IMR-90 (cell line): ENCODE data around the gene NME7. TPM values are rescaled to one million over a fixed set of nuclear protein-coding genes. Genes with fewer than 3 reads are reported as not detected.

Experiments used
- ATAC-seq: fragments of 200-7000 bp; cut with Tn5 transposase; 2 replicates; pipeline ENCODE4 v1.9.1; 2020; ENCODE audit warnings: low read depth, mild to moderate bottlenecking, moderate library complexity
- BruUV-seq: library from RNA; stranded (reverse); fragments of 400-500 nt; replicated peaks from 2 replicates; lab custom pipeline; 2021; lab: Mats Ljungman, UMichigan
- CTCF ChIA-PET: fragments of 300-600 bp; formaldehyde crosslinking; extraction: SDS; loops from one replicate; lab custom pipeline; 2021; ENCODE audit warnings: antibody characterized with exemption; lab: Yijun Ruan, JAX
- POLR2A ChIA-PET: fragments of 300-600 bp; sonication (Branson Sonifier 250); formaldehyde crosslinking; loops from one replicate; lab custom pipeline; 2022; ENCODE audit warnings: antibody characterized with exemption; ENCODE audit not compliant: unreplicated experiment; lab: Charles Lee
- DNase-seq: peaks from one replicate; pipeline ENCODE4 v3.0.0; 2013
- H2AFZ ChIP-seq: replicated peaks from 2 replicates; pipeline ENCODE3; 2013; ENCODE audit warnings: low read length, mild to moderate bottlenecking; ENCODE audit not compliant: poor library complexity
- H2AK5ac ChIP-seq: 2 replicates; pipeline ENCODE4 v1.6.1; 2013; ENCODE audit warnings: low read depth, low read length, inconsistent platforms
- H2AK9ac ChIP-seq: replicated peaks from 2 replicates; pipeline ENCODE3; 2013; ENCODE audit warnings: mild to moderate bottlenecking, low read depth, low read length, moderate library complexity; ENCODE audit not compliant: poor library complexity
- H2BK120ac ChIP-seq: 2 replicates; pipeline ENCODE4 v1.6.1; 2013; ENCODE audit warnings: low read depth, low read length, inconsistent platforms
- H2BK15ac ChIP-seq: 3 replicates; pipeline ENCODE4 v1.6.1; 2013; ENCODE audit warnings: low read depth, low read length, inconsistent platforms
- H2BK20ac ChIP-seq: 2 replicates; pipeline ENCODE4 v1.6.1; 2013; ENCODE audit warnings: low read depth, mild to moderate bottlenecking, inconsistent platforms, low read length, moderate library complexity
- H2BK5ac ChIP-seq: 2 replicates; pipeline ENCODE4 v1.6.1; 2013; ENCODE audit warnings: mild to moderate bottlenecking, low read depth, low read length, inconsistent platforms; ENCODE audit not compliant: poor library complexity, severe bottlenecking
- H3K14ac ChIP-seq: replicated peaks from 2 replicates; pipeline ENCODE4 v1.6.1; 2013; ENCODE audit warnings: low read depth, low read length, inconsistent platforms
- H3K18ac ChIP-seq: 2 replicates; pipeline ENCODE4 v1.6.1; 2013; ENCODE audit warnings: low read depth, low read length, control low read depth
- H3K23ac ChIP-seq: 2 replicates; pipeline ENCODE4 v1.6.1; 2013; ENCODE audit warnings: low read depth, low read length, inconsistent platforms
- H3K27ac ChIP-seq: 2 replicates; pipeline ENCODE4 v1.5.1; 2013; ENCODE audit warnings: mild to moderate bottlenecking, control low read depth, low read length; ENCODE audit not compliant: insufficient read depth
- H3K27me3 ChIP-seq: 2 replicates; pipeline ENCODE4 v1.6.1; 2013; ENCODE audit warnings: low read length; ENCODE audit not compliant: control insufficient read depth, insufficient read depth
- H3K36me3 ChIP-seq: 2 replicates; pipeline ENCODE4 v1.6.1; 2013; ENCODE audit warnings: low read length, mixed read lengths; ENCODE audit not compliant: control insufficient read depth, insufficient read depth
- H3K4ac ChIP-seq: 2 replicates; pipeline ENCODE4 v1.6.1; 2013; ENCODE audit warnings: low read depth, low read length, inconsistent platforms
- H3K4me1 ChIP-seq: 2 replicates; pipeline ENCODE4 v1.6.1; 2013; ENCODE audit warnings: low read length, mixed read lengths; ENCODE audit not compliant: control insufficient read depth, insufficient read depth
- H3K4me2 ChIP-seq: 2 replicates; pipeline ENCODE4 v1.6.1; 2013; ENCODE audit warnings: low read depth, mild to moderate bottlenecking, control low read depth, low read length, moderate library complexity
- H3K4me3 ChIP-seq: 2 replicates; pipeline ENCODE4 v1.5.1; 2013; ENCODE audit warnings: low read depth, mild to moderate bottlenecking, control low read depth, low read length, moderate library complexity; ENCODE audit not compliant: insufficient read depth
- H3K56ac ChIP-seq: 2 replicates; pipeline ENCODE4 v1.6.1; 2013; ENCODE audit warnings: low read length, inconsistent platforms; ENCODE audit not compliant: insufficient read depth; ENCODE audit errors: extremely low read depth
- H3K79me1 ChIP-seq, 2 experiments: 2 replicates each; pipeline ENCODE4 v1.6.1; 2013; ENCODE audit warnings: low read length in 2 of 2, inconsistent platforms in 1 of 2, low read depth in 1 of 2
- H3K9ac ChIP-seq: 2 replicates; pipeline ENCODE4 v1.6.1; 2013; ENCODE audit warnings: low read depth, low read length, control low read depth
- H3K9me1 ChIP-seq: 2 replicates; pipeline ENCODE4 v1.6.1; 2013; ENCODE audit warnings: low read length, inconsistent platforms; ENCODE audit not compliant: insufficient read depth
- H3K9me3 ChIP-seq: 2 replicates; pipeline ENCODE4 v1.6.1; 2013; ENCODE audit warnings: low read length; ENCODE audit not compliant: control insufficient read depth, insufficient read depth
- H4K20me1 ChIP-seq: 2 replicates; pipeline ENCODE4 v1.6.1; 2013; ENCODE audit warnings: low read length, inconsistent platforms; ENCODE audit not compliant: insufficient read depth
- H4K5ac ChIP-seq: 2 replicates; pipeline ENCODE4 v1.6.1; 2013; ENCODE audit warnings: mild to moderate bottlenecking, low read depth, low read length, control low read depth
- H4K8ac ChIP-seq, 2 experiments: 2 replicates each; pipeline ENCODE4 v1.6.1; 2013; ENCODE audit warnings: low read depth in 2 of 2, low read length in 2 of 2, control low read depth in 1 of 2, inconsistent platforms in 1 of 2
- H4K91ac ChIP-seq: 2 replicates; pipeline ENCODE4 v1.6.1; 2013; ENCODE audit warnings: low read depth, low read length, inconsistent platforms; ENCODE audit not compliant: insufficient read depth
- CHD1 ChIP-seq: IDR thresholded peaks from 2 replicates; pipeline ENCODE4 v1.6.1; 2012; ENCODE audit warnings: low read depth, low read length, improper control_type of control experiment
- CTCF ChIP-seq: conservative IDR thresholded peaks from 2 replicates; pipeline ENCODE4 v1.5.1; 2012; ENCODE audit warnings: mild to moderate bottlenecking, low read depth, low read length, improper control_type of control experiment
- WGBS, 2 experiments: methylation state at CpG; one replicate each; pipeline versions ENCODE4 v1.1.5 to v1.1.7; 2013; ENCODE audit warnings: missing lambda C conversion rate in 2 of 2; ENCODE audit not compliant: insufficient read length in 1 of 2; ENCODE audit errors: extremely low coverage in 2 of 2; 5-methylcytosine and 5-hydroxymethylcytosine counted together
- dilution Hi-C: fragments of 300-500 bp; cut with HindIII; formaldehyde crosslinking; loops from one replicate; pipeline ENCODE4 v1.14.3; 2018; ENCODE audit warnings: low sequenced_read_pairs; ENCODE audit not compliant: unreplicated experiment
- in situ Hi-C: fragments of 300-500 bp; cut with MboI; formaldehyde crosslinking; loops from 3 replicates; pipeline ENCODE4 v1.14.3; 2019; ENCODE audit warnings: low sequenced_read_pairs, inconsistent platforms, mixed read lengths
- intact Hi-C: fragments of 100-400 bp; cut with micrococcal nuclease; formaldehyde crosslinking; loops from 2 replicates; pipeline ENCODE4 v1.10.0; 2022
- polyA plus RNA-seq, 3 experiments: library from polyadenylated mRNA; depleted of rRNA; stranded (reverse); fragments of >200 nt; gene quantifications; 2 replicates each; pipeline ENCODE4 v1.2.3, GENCODE V29; 2012; ENCODE audit warnings: low replicate concordance in 1 of 3
- total RNA-seq: library from RNA; depleted of rRNA; stranded (reverse); fragments of >200 nt; gene quantifications from 2 replicates; pipeline ENCODE4 v1.2.3, GENCODE V29; 2012

Gene NME7
- total and polyA plus RNA-seq, 2 of the 4 experiments (the other 2 are of a cell fraction), result 18.3 to 22.4 TPM

- no peak overlapping the region for H3K27ac ChIP-seq
- ATAC-seq, result no peak
- intact Hi-C loops, result no loop called here
Measured at GRCh38 chr1:169111472-169111871, 256.1 kb downstream of the NME7 start.

More at GRCh38 chr1:169111472-169111871, 256.1 kb downstream of the NME7 start:
- Histone ChIP-seq H3K4me3 (no peak overlapping the region), H4K5ac (0 out of 2 replicates have a peak overlapping the region, but pooled peaks have one; percentile 23), H2BK5ac (peak overlapping the region; percentile 83), H3K79me1 (peaks cover 23 to 70% of the 10 kb centered on the region in 2 experiments), H3K9ac (no peak overlapping the region), H4K91ac (peak overlapping the region; percentile 78; the same call in 1 of the 2 replicates), H3K18ac (no peak overlapping the region), H2BK15ac (peak overlapping the region; percentile 75; the same call in 1 of the 3 replicates), H3K9me1 (peaks cover 18% of the 10 kb centered on the region), H3K27me3 (no peaks in the 10 kb centered on the region), H3K14ac (0 out of 2 replicates have a peak overlapping the region, but pooled peaks have one; percentile 65), H4K20me1 (no peaks in the 10 kb centered on the region), H3K4me1 (peaks cover 32% of the 10 kb centered on the region), H3K23ac (0 out of 2 replicates have a peak overlapping the region, but pooled peaks have one; percentile 88), H2AK5ac (peak overlapping the region; percentile 93), H2AK9ac (no peak overlapping the region), H2BK20ac (peak overlapping the region; percentile 38; the same call in 1 of the 2 replicates), H3K36me3 (peaks cover 4% of the 10 kb centered on the region; the same call in 1 of the 2 replicates), H3K4me2 (no peak overlapping the region; the same call in 1 of the 2 replicates), H4K8ac (peak overlapping the region; percentile 38 to 61; a peak in 3 of 4 replicates), H3K9me3 (no peaks in the 10 kb centered on the region), H2BK120ac (peak overlapping the region; percentile 63), H3K4ac (peak overlapping the region; percentile 83), H3K56ac (0 out of 2 replicates have a peak overlapping the region, but pooled peaks have one; percentile 21), H2AFZ (no peak overlapping the region)
- BruUV-seq, result no TSS peak
- dilution Hi-C loops, result no loop called here
- WGBS, 2 experiments, result no CpG with 5 or more reads among the region's 6 CpGs
- no peak for DNase-seq
- POLR2A ChIA-PET, result interaction anchor here (2.0 kb wide), 1 partner anchor 9 kb away, joined by 5 read pairs; no protein-coding TSS in a partner anchor
- CTCF ChIA-PET, result interaction anchor here (0.6 to 1.0 kb wide), 3 partner anchors 237 to 255 kb away, joined by 3 to 6 read pairs (median 3); no protein-coding TSS in a partner anchor
- in situ Hi-C loops, result loop anchor here (10.0 to 25.0 kb wide), 3 partner anchors 373 to 1601 kb away; partner anchors contain the start of genes GPR161 and SLC19A2
- TF ChIP-seq CTCF, result 0 out of 2 replicates have a peak, but pooled peaks have one; percentile 2
- TF ChIP-seq CHD1, result no peak
